ENCODE results near the gene PCDHGA7.
"Not testable (repeated sequence)": the region's sequence is repeated elsewhere in the genome, so short reads cannot be mapped to it uniquely, and the experiment has no call there.

Gene PCDHGA7

GRCh38 chr5:141382469-141383294 is at the start of gene PCDHGA7:
TSS of gene PCDHGA7 (plus strand) at chr5:141382742. CDS start at chr5:141382900, 158 bp downstream.
- no peak for DNase-seq (ENCODE audit: extremely low read depth in 1 of 2, low read depth in 1 of 2)

- DNase-seq (ENCODE audit: extremely low read depth in 1 of 2, low read depth in 1 of 2), result no peak
Measured at GRCh38 chr5:141338538-141339306, 43.8 kb upstream of the PCDHGA7 start, which contains the start of gene PCDHGA2. TSS of gene PCDHGA2 (plus strand) at chr5:141338760.

DNA sequence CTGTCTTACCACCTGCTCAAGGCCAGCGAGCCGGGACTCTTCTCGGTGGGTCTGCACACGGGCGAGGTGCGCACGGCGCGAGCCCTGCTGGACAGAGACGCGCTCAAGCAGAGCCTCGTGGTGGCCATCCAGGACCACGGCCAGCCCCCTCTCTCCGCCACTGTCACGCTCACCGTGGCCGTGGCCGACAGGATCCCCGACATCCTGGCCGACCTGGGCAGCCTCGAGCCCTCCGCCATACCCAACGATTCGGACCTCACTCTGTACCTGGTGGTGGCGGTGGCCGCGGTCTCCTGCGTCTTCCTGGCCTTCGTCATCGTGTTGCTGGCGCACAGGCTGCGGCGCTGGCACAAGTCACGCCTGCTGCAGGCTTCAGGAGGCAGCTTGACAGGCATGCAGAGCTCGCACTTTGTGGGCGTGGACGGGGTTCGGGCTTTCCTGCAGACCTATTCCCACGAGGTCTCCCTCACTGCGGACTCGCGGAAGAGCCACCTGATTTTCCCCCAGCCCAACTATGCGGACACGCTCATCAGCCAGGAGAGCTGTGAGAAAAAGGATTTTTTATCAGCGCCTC is 41.7 kb upstream of the PCDHGA7 start:
- not testable (repeated sequence) for DNase-seq (ENCODE audit: extremely low read depth in 1 of 2, low read depth in 1 of 2)

DNA sequence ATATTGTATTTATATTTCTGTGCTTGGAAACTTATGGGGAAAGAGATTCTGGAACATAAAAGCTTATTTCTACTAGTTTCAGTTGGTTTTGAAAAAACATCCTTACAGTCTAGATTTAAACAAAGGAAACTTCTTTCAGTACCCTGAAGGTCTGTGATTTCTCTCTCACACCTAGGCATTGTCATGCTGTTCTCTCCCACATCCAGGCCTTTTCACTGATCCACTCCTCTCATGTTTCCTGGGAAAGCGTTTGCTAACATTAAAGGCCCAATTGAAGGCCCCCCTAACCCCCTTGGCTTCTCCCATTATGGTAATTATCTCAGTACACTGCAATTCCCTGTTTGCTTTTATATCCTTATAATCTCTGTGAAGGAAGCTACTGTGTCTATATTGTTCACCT is 39.8 kb upstream of the PCDHGA7 start:
- DNase-seq (ENCODE audit: extremely low read depth in 1 of 2, low read depth in 1 of 2), result no peak

DNA sequence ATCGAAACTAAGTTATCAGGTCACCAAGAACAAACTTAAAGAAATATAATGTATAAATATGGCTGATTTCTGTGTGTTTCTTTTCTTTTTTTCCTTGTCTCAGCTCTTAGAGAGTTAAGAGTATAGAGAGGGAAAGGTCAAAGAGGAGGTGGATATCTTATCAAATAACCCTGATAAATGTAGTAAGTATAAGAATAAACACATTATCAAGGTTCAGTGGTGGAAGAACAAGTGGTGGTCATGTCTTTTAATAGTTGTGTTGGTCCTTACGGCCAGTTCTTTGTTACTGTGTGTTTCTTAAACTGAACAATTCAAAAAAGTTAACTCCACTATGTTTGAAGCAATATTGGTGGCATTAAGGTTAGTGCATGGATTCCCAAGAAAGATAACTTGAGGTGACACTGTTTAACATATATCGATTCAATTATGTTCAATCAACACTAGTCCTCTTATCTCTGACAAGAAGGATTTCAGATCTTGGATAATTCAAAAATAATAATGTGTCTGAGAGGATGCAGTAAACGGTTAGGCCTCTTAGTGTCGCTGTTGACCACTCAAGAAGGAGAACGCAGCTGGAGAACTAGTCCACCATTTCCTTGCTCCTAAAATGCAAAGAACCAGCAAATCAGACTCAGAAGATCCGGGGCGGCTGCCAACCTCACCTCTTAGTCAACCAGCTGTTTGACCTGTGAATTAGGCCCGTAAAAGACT is 39.1 kb upstream of the PCDHGA7 start, which contains the start of gene PCDHGA3:
TSS of gene PCDHGA3 (plus strand) at position 588 of the 711 bp plus-strand sequence. CDS start 205 bp downstream, outside the sequence.
- DNase-seq (ENCODE audit: extremely low read depth in 1 of 2, low read depth in 1 of 2), result no peak

GRCh38 chr5:141343953-141344463 is 38.5 kb upstream of the PCDHGA7 start:
- no peak for DNase-seq (ENCODE audit: extremely low read depth in 1 of 2, low read depth in 1 of 2)

- DNase-seq (ENCODE audit: extremely low read depth in 1 of 2, low read depth in 1 of 2), result no peak
Measured at GRCh38 chr5:141345327-141345726, 37.2 kb upstream of the PCDHGA7 start.

- DNase-seq (ENCODE audit: extremely low read depth in 1 of 2, low read depth in 1 of 2), result not testable (repeated sequence)
Measured at GRCh38 chr5:141346017-141346416, 36.5 kb upstream of the PCDHGA7 start.

- DNase-seq (ENCODE audit: extremely low read depth in 1 of 2, low read depth in 1 of 2), result no peak
Measured at GRCh38 chr5:141349917-141350619, 32.5 kb upstream of the PCDHGA7 start, which contains the start of gene PCDHGB1. TSS of gene PCDHGB1 (plus strand) at chr5:141350099. CDS start at chr5:141350261, 162 bp downstream.

GRCh38 chr5:141351591-141351990 is 31.0 kb upstream of the PCDHGA7 start:
- no peak for DNase-seq (ENCODE audit: extremely low read depth in 1 of 2, low read depth in 1 of 2)

- DNase-seq (ENCODE audit: extremely low read depth in 1 of 2, low read depth in 1 of 2), result no peak
Measured at GRCh38 chr5:141354900-141355469, 27.6 kb upstream of the PCDHGA7 start, which contains the start of gene PCDHGA4. TSS of gene PCDHGA4 (plus strand) at chr5:141355021. CDS start at chr5:141355108, 87 bp downstream.

- DNase-seq (ENCODE audit: extremely low read depth in 1 of 2, low read depth in 1 of 2), result no peak
Measured at GRCh38 chr5:141355641-141356040, 26.9 kb upstream of the PCDHGA7 start.

- no peak for DNase-seq (ENCODE audit: extremely low read depth in 1 of 2, low read depth in 1 of 2)
Measured at GRCh38 chr5:141356133-141356532, 26.4 kb upstream of the PCDHGA7 start.

DNA sequence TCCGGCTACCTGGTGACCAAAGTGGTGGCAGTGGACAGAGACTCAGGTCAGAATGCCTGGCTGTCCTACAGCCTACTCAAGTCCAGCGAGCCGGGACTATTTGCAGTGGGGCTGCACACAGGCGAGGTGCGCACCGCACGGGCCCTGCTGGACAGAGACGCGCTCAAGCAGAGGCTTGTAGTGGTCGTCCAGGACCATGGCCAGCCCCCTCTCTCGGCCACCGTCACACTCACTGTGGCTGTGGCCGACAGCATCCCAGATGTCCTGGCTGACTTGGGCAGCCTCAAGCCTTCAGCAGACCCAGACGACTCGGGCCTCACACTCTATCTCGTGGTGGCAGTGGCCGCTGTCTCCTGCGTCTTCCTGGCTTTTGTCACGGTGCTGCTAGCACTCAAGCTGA is 25.6 kb upstream of the PCDHGA7 start:
- DNase-seq (ENCODE audit: extremely low read depth in 1 of 2, low read depth in 1 of 2), result no peak

GRCh38 chr5:141359790-141360426 is 22.6 kb upstream of the PCDHGA7 start, which contains the start of gene PCDHGB2:
TSS of gene PCDHGB2 (plus strand) at chr5:141359994. CDS start at chr5:141360136, 142 bp downstream.
- no peak for DNase-seq (ENCODE audit: extremely low read depth in 1 of 2, low read depth in 1 of 2)

- no peak for DNase-seq (ENCODE audit: extremely low read depth in 1 of 2, low read depth in 1 of 2)
Measured at GRCh38 chr5:141360685-141361084, 21.9 kb upstream of the PCDHGA7 start.

DNA sequence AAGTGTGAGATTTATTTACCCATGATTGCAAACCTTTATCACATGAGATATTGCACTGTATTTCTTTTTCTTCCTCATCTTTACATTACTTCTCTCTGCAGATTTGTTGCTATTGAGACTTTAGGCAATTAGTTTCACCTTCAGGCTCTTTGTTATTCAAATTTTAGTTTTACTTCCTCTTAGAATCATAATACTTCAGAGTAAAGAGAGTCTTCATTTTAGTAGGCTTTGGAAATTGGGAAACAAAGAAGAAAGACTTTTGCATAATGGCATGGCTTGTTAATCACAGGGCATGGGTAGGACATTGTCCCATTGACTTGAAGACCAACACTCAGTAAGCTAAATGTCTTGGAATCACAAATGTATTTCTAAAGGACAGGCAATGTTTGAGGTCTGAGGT is 19.8 kb upstream of the PCDHGA7 start:
- no peak for DNase-seq (ENCODE audit: extremely low read depth in 1 of 2, low read depth in 1 of 2)

GRCh38 chr5:141363952-141364660 is 18.4 kb upstream of the PCDHGA7 start, which contains the start of gene PCDHGA5:
TSS of gene PCDHGA5 (plus strand) at chr5:141364162. CDS start at chr5:141364331, 169 bp downstream.
- DNase-seq (ENCODE audit: extremely low read depth in 1 of 2, low read depth in 1 of 2), result no peak

Measured in activated CD8-positive, alpha-beta memory T cell treated with anti-CD3 and anti-CD28 coated beads for 1 hour (primary cell).